Nephron (organoid): ENCODE results near the gene ENTR1.
A peak's percentile ranks its signal among the peaks of the same experiment; 100 is the strongest.

Experiments used
- H3K27ac Mint-ChIP-seq, 3 experiments: 2 replicates each; pipeline ENCODE4 v1.8.0; 2020; ENCODE audit warnings: mixed read lengths in 3 of 3, mild to moderate bottlenecking in 2 of 3, moderate library complexity in 1 of 3
- H3K27me3 Mint-ChIP-seq: 2 replicates; pipeline ENCODE4 v1.8.0; 2021; ENCODE audit warnings: low read depth, mild to moderate bottlenecking, moderate library complexity, mixed read lengths
- H3K36me3 Mint-ChIP-seq: 2 replicates; pipeline ENCODE4 v1.8.0; 2020; ENCODE audit warnings: low read depth, mixed read lengths
- H3K4me1 Mint-ChIP-seq: 2 replicates; pipeline ENCODE4 v1.8.0; 2020; ENCODE audit warnings: mixed read lengths
- H3K4me3 Mint-ChIP-seq, 3 experiments: 2 replicates each; pipeline ENCODE4 v1.8.0; 2020; ENCODE audit warnings: mild to moderate bottlenecking in 3 of 3, mixed read lengths in 3 of 3, moderate library complexity in 2 of 3
- H3K9me3 Mint-ChIP-seq: 2 replicates; pipeline ENCODE4 v1.8.0; 2020; ENCODE audit warnings: mixed read lengths
- CTCF ChIP-seq, 3 experiments: fragments of 200-600 bp; sonication (generic); IDR thresholded peaks; one replicate each; pipeline ENCODE4 v1.5.0; 2021; ENCODE audit warnings: antibody characterized with exemption in 3 of 3; ENCODE audit not compliant: unreplicated experiment in 3 of 3

ENTR1 gene

GRCh38 chr9:136368190-136368589, 42.2 kb downstream of the ENTR1 start:
- Mint-ChIP-seq H3K4me3 (no peak overlapping the region), H3K27me3 (no peaks in the 10 kb centered on the region), H3K36me3 (no peaks in the 10 kb centered on the region), H3K4me1 (no peaks in the 10 kb centered on the region), H3K27ac (no peak overlapping the region), H3K9me3 (no peaks in the 10 kb centered on the region)
- TF ChIP-seq CTCF (IDR thresholded peaks at IDR 0.05; ENCODE audit: unreplicated experiment in 3 of 3), result no peak

- Mint-ChIP-seq H3K4me1 (no peaks in the 10 kb centered on the region), H3K9me3 (no peaks in the 10 kb centered on the region), H3K27ac (no peak overlapping the region), H3K27me3 (no peaks in the 10 kb centered on the region), H3K4me3 (no peak overlapping the region), H3K36me3 (no peaks in the 10 kb centered on the region)
- TF ChIP-seq CTCF (IDR thresholded peaks at IDR 0.05; ENCODE audit: unreplicated experiment in 3 of 3), result no peak
Measured at GRCh38 chr9:136367296-136368145, 42.9 kb downstream of the ENTR1 start.

GRCh38 chr9:136366826-136367225, 43.6 kb downstream of the ENTR1 start:
- TF ChIP-seq CTCF (IDR thresholded peaks at IDR 0.05; ENCODE audit: unreplicated experiment in 3 of 3), result no peak
- no peak overlapping the region for H3K4me3 Mint-ChIP-seq

GRCh38 chr9:136365775-136366222, 44.6 kb downstream of the ENTR1 start:
- Mint-ChIP-seq H3K27me3 (no peaks in the 10 kb centered on the region), H3K9me3 (no peaks in the 10 kb centered on the region), H3K27ac (no peak overlapping the region), H3K4me1 (no peaks in the 10 kb centered on the region), H3K4me3 (peak overlapping the region in 1 of 3 experiments; percentile 60), H3K36me3 (no peaks in the 10 kb centered on the region)
- TF ChIP-seq CTCF (IDR thresholded peaks at IDR 0.05; ENCODE audit: unreplicated experiment in 3 of 3), result no peak

More at GRCh38 chr9:136366826-136367225, 43.6 kb downstream of the ENTR1 start:
- no peaks in the 10 kb centered on the region for H3K36me3 Mint-ChIP-seq
- H3K27me3 Mint-ChIP-seq, result no peaks in the 10 kb centered on the region
- no peaks in the 10 kb centered on the region for H3K9me3 Mint-ChIP-seq
- no peaks in the 10 kb centered on the region for H3K4me1 Mint-ChIP-seq
- no peak overlapping the region for H3K27ac Mint-ChIP-seq

GRCh38 chr9:136364942-136365774, 45.3 kb downstream of the ENTR1 start:
- Mint-ChIP-seq H3K27me3 (no peaks in the 10 kb centered on the region), H3K4me3 (peak overlapping the region; percentile 58 to 62 (median 59)), H3K36me3 (no peaks in the 10 kb centered on the region), H3K4me1 (no peaks in the 10 kb centered on the region), H3K9me3 (no peaks in the 10 kb centered on the region), H3K27ac (no peak overlapping the region)
- no peak for TF ChIP-seq CTCF (IDR thresholded peaks at IDR 0.05; ENCODE audit: unreplicated experiment in 3 of 3)
